K562 (cell line): ENCODE measurements around the gene TRPV6. TPM values are rescaled to one million over a fixed set of nuclear protein-coding genes. Genes with fewer than 3 reads are reported as not detected.

ENCODE experiments used
- BCL6 ChIP-seq: fragments of 250-450 bp; sonication (Bioruptor Pico); IDR thresholded peaks from 2 replicates; pipeline ENCODE4 v1.4.0; 2020
- DLX4 ChIP-seq: fragments of 250-450 bp; sonication (Bioruptor Pico); IDR thresholded peaks from 2 replicates; pipeline ENCODE4 v1.6.1; 2021; ENCODE audit warnings: mild to moderate bottlenecking
- FOXO4 ChIP-seq: fragments of 450-650 bp; formaldehyde crosslinking; IDR thresholded peaks from 2 replicates; pipeline ENCODE4 v1.4.0; 2020; ENCODE audit warnings: mild to moderate bottlenecking, moderate library complexity
- KDM2B ChIP-seq: fragments of 250-450 bp; sonication (Bioruptor Pico); IDR thresholded peaks from 2 replicates; pipeline ENCODE4 v1.8.0; 2021; ENCODE audit warnings: mild to moderate bottlenecking, moderate library complexity
- L3MBTL2 ChIP-seq: fragments of 450-650 bp; IDR thresholded peaks from 2 replicates; pipeline ENCODE4 v1.6.1; 2016; ENCODE audit warnings: mild to moderate bottlenecking, moderate library complexity
- PCBP2 ChIP-seq: fragments of 200-400 bp; formaldehyde crosslinking; IDR thresholded peaks from 2 replicates; pipeline ENCODE4 v1.6.1; 2018; ENCODE audit warnings: low read length, low read depth, mild to moderate bottlenecking, moderate library complexity; ENCODE audit not compliant: poor library complexity, severe bottlenecking
- PYGO2 ChIP-seq: fragments of 450-650 bp; IDR thresholded peaks from 2 replicates; pipeline ENCODE4 v1.6.1; 2016; ENCODE audit warnings: mild to moderate bottlenecking, missing genetic modification characterization, moderate library complexity, missing compliant biosample characterization
- SLC30A9 ChIP-seq: fragments of 250-450 bp; sonication (Bioruptor Pico); IDR thresholded peaks from 2 replicates; pipeline ENCODE4 v1.8.0; 2022; ENCODE audit warnings: mild to moderate bottlenecking, moderate library complexity
- XRCC5 ChIP-seq: fragments of 200-400 bp; formaldehyde crosslinking; IDR thresholded peaks from 2 replicates; pipeline ENCODE4 v1.6.1; 2017; ENCODE audit warnings: low read depth, mild to moderate bottlenecking, low read length
- ZNF518B ChIP-seq: fragments of 250-450 bp; sonication (Bioruptor Pico); IDR thresholded peaks from 2 replicates; pipeline ENCODE4 v1.5.0; 2021; ENCODE audit warnings: mild to moderate bottlenecking, moderate library complexity
- ZNF76 ChIP-seq: fragments of 250-450 bp; sonication (Bioruptor Pico); IDR thresholded peaks from 2 replicates; pipeline ENCODE4 v1.4.0; 2020; ENCODE audit warnings: mild to moderate bottlenecking, moderate library complexity, borderline replicate concordance
- polyA plus RNA-seq, 8 experiments: library from polyadenylated mRNA; depleted of rRNA in 4 of 8; stranded (reverse) in 5 of 8; unstranded in 3 of 8; fragments of >200 nt; fragmentation: Nextera tagmentation in 2 of 8; fragmentation: Illumina TruSeq in 1 of 8; extraction: Ambion mirVana in 2 of 8; extraction: Trizol in 1 of 8; gene quantifications; 2 replicates each; pipeline versions ENCODE4 v1.2.1 to v1.2.3, GENCODE V29; 2011 to 2014; ENCODE audit warnings: inconsistent platforms in 1 of 8, missing spikeins in 1 of 8
- total RNA-seq, 7 experiments: library from RNA; depleted of rRNA in 6 of 7; stranded (reverse); fragments of >200 nt in 6 of 7; fragmentation: Illumina TruSeq in 2 of 7; extraction: Trizol in 2 of 7; gene quantifications; 2 replicates each; pipeline versions ENCODE4 v1.2.1 to v1.2.3, GENCODE V29; 2011 to 2021; ENCODE audit warnings: low replicate concordance in 1 of 7
- TF ChIP-seq, protein P1 (sequence below): fragments of 250-450 bp; sonication (Bioruptor Pico); IDR thresholded peaks from 2 replicates; pipeline ENCODE4 v1.8.0; 2021; ENCODE audit warnings: mild to moderate bottlenecking, moderate library complexity

Gene TRPV6
- total and polyA plus RNA-seq, 9 of the 15 experiments (the other 6 are each of a cell fraction or from before 2014, with no cell fraction given), result 0.04 to 0.36 (median 0.11) TPM

- TF ChIP-seq L3MBTL2, result 0 out of 2 replicates have a peak, but pooled peaks have one; percentile 20
- TF ChIP-seq PCBP2, result no peak
- no peak for TF ChIP-seq DLX4 (CRISPR knock-in tag)
- no peak for TF ChIP-seq XRCC5
- no peak for TF ChIP-seq BCL6 (CRISPR knock-in tag)
- no peak for TF ChIP-seq FOXO4
- TF ChIP-seq KDM2B (CRISPR knock-in tag), result no peak
- no peak for TF ChIP-seq SLC30A9 (CRISPR knock-in tag)
- no peak for TF ChIP-seq ZNF518B (CRISPR knock-in tag)
- no peak for TF ChIP-seq PYGO2 (tag)
- no peak for TF ChIP-seq ZNF76 (CRISPR knock-in tag)
- TF ChIP-seq, protein P1, sequence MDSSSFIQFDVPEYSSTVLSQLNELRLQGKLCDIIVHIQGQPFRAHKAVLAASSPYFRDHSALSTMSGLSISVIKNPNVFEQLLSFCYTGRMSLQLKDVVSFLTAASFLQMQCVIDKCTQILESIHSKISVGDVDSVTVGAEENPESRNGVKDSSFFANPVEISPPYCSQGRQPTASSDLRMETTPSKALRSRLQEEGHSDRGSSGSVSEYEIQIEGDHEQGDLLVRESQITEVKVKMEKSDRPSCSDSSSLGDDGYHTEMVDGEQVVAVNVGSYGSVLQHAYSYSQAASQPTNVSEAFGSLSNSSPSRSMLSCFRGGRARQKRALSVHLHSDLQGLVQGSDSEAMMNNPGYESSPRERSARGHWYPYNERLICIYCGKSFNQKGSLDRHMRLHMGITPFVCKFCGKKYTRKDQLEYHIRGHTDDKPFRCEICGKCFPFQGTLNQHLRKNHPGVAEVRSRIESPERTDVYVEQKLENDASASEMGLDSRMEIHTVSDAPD (CRISPR knock-in tag), result no peak
Measured at GRCh38 chr7:142908921-142909890, 23.7 kb upstream of the TRPV6 start (continued).
